Measurements from ENCODE around the gene LSS.

DNA sequence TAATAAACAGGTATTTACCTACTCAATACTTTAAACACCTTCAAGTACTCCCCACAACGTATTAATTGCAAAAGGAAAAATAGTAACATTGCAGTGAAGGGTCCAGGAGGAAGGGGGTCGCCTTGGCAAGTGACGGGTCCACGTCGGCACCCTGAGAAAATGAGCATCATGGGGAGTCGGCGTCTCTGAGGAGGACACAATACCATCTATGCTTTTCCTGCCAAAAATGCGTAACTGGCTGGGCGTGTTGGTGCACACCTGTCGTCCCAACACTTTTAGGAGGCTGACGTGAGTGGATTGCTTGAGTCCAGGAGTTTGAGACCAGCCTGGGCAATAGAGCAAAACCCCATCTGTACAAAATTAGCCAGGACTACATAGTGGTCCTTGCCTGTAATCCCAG lies 80.5 kb downstream of the LSS start:
- TF ChIP-seq POU2F2 (IDR thresholded peaks at IDR 0.05; ENCODE audit: borderline replicate concordance, low read depth, low read length), result no peak
- TF ChIP-seq, protein P1, sequence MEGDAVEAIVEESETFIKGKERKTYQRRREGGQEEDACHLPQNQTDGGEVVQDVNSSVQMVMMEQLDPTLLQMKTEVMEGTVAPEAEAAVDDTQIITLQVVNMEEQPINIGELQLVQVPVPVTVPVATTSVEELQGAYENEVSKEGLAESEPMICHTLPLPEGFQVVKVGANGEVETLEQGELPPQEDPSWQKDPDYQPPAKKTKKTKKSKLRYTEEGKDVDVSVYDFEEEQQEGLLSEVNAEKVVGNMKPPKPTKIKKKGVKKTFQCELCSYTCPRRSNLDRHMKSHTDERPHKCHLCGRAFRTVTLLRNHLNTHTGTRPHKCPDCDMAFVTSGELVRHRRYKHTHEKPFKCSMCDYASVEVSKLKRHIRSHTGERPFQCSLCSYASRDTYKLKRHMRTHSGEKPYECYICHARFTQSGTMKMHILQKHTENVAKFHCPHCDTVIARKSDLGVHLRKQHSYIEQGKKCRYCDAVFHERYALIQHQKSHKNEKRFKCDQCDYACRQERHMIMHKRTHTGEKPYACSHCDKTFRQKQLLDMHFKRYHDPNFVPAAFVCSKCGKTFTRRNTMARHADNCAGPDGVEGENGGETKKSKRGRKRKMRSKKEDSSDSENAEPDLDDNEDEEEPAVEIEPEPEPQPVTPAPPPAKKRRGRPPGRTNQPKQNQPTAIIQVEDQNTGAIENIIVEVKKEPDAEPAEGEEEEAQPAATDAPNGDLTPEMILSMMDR (IDR thresholded peaks at IDR 0.05 in 2 of 3, conservative IDR thresholded peaks at IDR 0.05 in 1 of 3; ENCODE audit: control insufficient read depth in 2 of 3, extremely low read depth in 1 of 3, insufficient read depth in 1 of 3, low read depth in 3 of 3, low read length in 3 of 3), result no peak

Data from GM12878 (cell line).